ENCODE measurements around the gene ZNF660.

GRCh38 chr3:44628716-44629115 lies 44.0 kb downstream of the ZNF660 start:
- TF ChIP-seq TAF1 (IDR thresholded peaks at IDR 0.05; ENCODE audit: low read depth, low read length) (no peak), POLR2A (IDR thresholded peaks at IDR 0.05; ENCODE audit: low read depth, low read length) (no peak)

All from GM12891 (cell line).